ENCODE results near the gene SLC26A3.

Gene SLC26A3

GRCh38 chr7:107799647-107800264, 3.3 kb downstream of the SLC26A3 start (continued):
- TF ChIP-seq, protein P1, sequence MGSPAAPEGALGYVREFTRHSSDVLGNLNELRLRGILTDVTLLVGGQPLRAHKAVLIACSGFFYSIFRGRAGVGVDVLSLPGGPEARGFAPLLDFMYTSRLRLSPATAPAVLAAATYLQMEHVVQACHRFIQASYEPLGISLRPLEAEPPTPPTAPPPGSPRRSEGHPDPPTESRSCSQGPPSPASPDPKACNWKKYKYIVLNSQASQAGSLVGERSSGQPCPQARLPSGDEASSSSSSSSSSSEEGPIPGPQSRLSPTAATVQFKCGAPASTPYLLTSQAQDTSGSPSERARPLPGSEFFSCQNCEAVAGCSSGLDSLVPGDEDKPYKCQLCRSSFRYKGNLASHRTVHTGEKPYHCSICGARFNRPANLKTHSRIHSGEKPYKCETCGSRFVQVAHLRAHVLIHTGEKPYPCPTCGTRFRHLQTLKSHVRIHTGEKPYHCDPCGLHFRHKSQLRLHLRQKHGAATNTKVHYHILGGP (tag by site-specific recombination; IDR thresholded peaks at IDR 0.05): no peak
- TF ChIP-seq ZFP69B (tag by site-specific recombination; IDR thresholded peaks at IDR 0.05) (no peak), ZNF677 (tag by site-specific recombination; IDR thresholded peaks at IDR 0.05) (no peak), ZNF580 (tag by site-specific recombination; IDR thresholded peaks at IDR 0.05) (no peak), KLF8 (tag by site-specific recombination; IDR thresholded peaks at IDR 0.05) (no peak)

- ChIA-PET CTCF (no interaction called here), POLR2A (no interaction called here)
Observed at GRCh38 chr7:107792364-107792763, 10.7 kb downstream of the SLC26A3 start.

DNA sequence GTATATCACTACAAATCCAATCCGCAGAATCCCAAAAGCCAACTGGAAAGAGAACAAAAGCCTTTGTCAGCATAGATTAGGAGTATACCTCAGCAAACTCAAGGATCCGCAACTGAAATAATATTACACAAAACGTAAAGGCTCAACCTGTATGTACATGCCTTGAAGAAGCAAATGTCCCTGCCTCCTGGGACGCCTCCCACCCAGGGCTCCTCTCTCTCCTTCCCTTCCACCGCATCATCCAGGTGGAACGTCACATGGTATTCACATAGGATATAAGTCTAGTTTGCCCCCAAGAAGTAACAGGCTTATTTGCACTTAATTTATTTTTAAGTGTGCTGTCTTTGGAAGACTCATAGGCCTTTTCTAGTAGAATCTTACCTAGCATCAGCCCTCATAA, 13.4 kb downstream of the SLC26A3 start:
- ChIA-PET CTCF (interaction anchor here (0.6 to 0.7 kb wide), 2 partner anchors 16 to 221 kb away, joined by 3 read pairs; no protein-coding TSS in a partner anchor), POLR2A (no interaction called here)
- H3K36me3 ChIP-seq (ENCODE audit: control insufficient read depth in 2 of 2, insufficient read depth in 1 of 2, low read length in 2 of 2): no peaks in the 10 kb centered on the region
- no peak overlapping the region for H3K27ac ChIP-seq (ENCODE audit: extremely low read depth, low read depth, low read length)
- no peak overlapping the region for H3K4me3 ChIP-seq (ENCODE audit: low read depth, low read length)
- no peaks in the 10 kb centered on the region for H3K9me3 ChIP-seq (ENCODE audit: control insufficient read depth, insufficient read depth, low read depth, low read length)
- H3K4me1 ChIP-seq (ENCODE audit: control insufficient read depth, insufficient read depth, low read length): no peaks in the 10 kb centered on the region
- TF ChIP-seq ZNF645 (tag by site-specific recombination; IDR thresholded peaks at IDR 0.05): no peak
- no peak for TF ChIP-seq SCRT1 (tag by site-specific recombination; IDR thresholded peaks at IDR 0.05; ENCODE audit: borderline replicate concordance)
- TF ChIP-seq ZNF146 (tag by site-specific recombination; IDR thresholded peaks at IDR 0.05): no peak
- TF ChIP-seq KLF10 (tag by site-specific recombination; IDR thresholded peaks at IDR 0.05): no peak
- no peak for TF ChIP-seq ZNF132 (tag by site-specific recombination; IDR thresholded peaks at IDR 0.05; ENCODE audit: borderline replicate concordance)
- TF ChIP-seq, protein P2, sequence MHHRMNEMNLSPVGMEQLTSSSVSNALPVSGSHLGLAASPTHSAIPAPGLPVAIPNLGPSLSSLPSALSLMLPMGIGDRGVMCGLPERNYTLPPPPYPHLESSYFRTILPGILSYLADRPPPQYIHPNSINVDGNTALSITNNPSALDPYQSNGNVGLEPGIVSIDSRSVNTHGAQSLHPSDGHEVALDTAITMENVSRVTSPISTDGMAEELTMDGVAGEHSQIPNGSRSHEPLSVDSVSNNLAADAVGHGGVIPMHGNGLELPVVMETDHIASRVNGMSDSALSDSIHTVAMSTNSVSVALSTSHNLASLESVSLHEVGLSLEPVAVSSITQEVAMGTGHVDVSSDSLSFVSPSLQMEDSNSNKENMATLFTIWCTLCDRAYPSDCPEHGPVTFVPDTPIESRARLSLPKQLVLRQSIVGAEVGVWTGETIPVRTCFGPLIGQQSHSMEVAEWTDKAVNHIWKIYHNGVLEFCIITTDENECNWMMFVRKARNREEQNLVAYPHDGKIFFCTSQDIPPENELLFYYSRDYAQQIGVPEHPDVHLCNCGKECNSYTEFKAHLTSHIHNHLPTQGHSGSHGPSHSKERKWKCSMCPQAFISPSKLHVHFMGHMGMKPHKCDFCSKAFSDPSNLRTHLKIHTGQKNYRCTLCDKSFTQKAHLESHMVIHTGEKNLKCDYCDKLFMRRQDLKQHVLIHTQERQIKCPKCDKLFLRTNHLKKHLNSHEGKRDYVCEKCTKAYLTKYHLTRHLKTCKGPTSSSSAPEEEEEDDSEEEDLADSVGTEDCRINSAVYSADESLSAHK (tag by site-specific recombination; IDR thresholded peaks at IDR 0.05): no peak
- no peak for TF ChIP-seq ZBTB17 (tag by site-specific recombination; IDR thresholded peaks at IDR 0.05)
- no peak for TF ChIP-seq SP3 (tag by site-specific recombination; IDR thresholded peaks at IDR 0.05)
- TF ChIP-seq MYNN (tag by site-specific recombination; IDR thresholded peaks at IDR 0.05; ENCODE audit: borderline replicate concordance): no peak
- no peak for TF ChIP-seq ZSCAN30 (tag by site-specific recombination; IDR thresholded peaks at IDR 0.05)

More at GRCh38 chr7:107792364-107792763, 10.7 kb downstream of the SLC26A3 start:
- no peaks in the 10 kb centered on the region for H3K9me3 ChIP-seq (ENCODE audit: control insufficient read depth, insufficient read depth, low read depth, low read length)
- no peak overlapping the region for H3K27ac ChIP-seq (ENCODE audit: extremely low read depth, low read depth, low read length)
- no peaks in the 10 kb centered on the region for H3K4me1 ChIP-seq (ENCODE audit: control insufficient read depth, insufficient read depth, low read length)
- H3K36me3 ChIP-seq (ENCODE audit: control insufficient read depth in 2 of 2, insufficient read depth in 1 of 2, low read length in 2 of 2): no peaks in the 10 kb centered on the region
- no peak for TF ChIP-seq ZNF274 (IDR thresholded peaks at IDR 0.05; ENCODE audit: low read length)
- no peak for TF ChIP-seq ZNF274 (tag by site-specific recombination; IDR thresholded peaks at IDR 0.05; ENCODE audit: borderline replicate concordance)
- peak; percentile 98 for TF ChIP-seq ZNF610 (tag by site-specific recombination; IDR thresholded peaks at IDR 0.05; ENCODE audit: borderline replicate concordance)
- TF ChIP-seq ZBTB10 (tag by site-specific recombination; IDR thresholded peaks at IDR 0.05): no peak
- TF ChIP-seq ZNF548 (tag by site-specific recombination; IDR thresholded peaks at IDR 0.05): no peak
- no peak for TF ChIP-seq ZNF19 (tag by site-specific recombination; IDR thresholded peaks at IDR 0.05; ENCODE audit: low read depth)
- TF ChIP-seq, protein P3, sequence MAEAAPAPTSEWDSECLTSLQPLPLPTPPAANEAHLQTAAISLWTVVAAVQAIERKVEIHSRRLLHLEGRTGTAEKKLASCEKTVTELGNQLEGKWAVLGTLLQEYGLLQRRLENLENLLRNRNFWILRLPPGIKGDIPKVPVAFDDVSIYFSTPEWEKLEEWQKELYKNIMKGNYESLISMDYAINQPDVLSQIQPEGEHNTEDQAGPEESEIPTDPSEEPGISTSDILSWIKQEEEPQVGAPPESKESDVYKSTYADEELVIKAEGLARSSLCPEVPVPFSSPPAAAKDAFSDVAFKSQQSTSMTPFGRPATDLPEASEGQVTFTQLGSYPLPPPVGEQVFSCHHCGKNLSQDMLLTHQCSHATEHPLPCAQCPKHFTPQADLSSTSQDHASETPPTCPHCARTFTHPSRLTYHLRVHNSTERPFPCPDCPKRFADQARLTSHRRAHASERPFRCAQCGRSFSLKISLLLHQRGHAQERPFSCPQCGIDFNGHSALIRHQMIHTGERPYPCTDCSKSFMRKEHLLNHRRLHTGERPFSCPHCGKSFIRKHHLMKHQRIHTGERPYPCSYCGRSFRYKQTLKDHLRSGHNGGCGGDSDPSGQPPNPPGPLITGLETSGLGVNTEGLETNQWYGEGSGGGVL (tag by site-specific recombination; IDR thresholded peaks at IDR 0.05): no peak
- no peak overlapping the region for H3K4me3 ChIP-seq (ENCODE audit: low read depth, low read length)

Measured in HEK293 (cell line).